ENCODE data around the gene SERINC5.

DNA sequence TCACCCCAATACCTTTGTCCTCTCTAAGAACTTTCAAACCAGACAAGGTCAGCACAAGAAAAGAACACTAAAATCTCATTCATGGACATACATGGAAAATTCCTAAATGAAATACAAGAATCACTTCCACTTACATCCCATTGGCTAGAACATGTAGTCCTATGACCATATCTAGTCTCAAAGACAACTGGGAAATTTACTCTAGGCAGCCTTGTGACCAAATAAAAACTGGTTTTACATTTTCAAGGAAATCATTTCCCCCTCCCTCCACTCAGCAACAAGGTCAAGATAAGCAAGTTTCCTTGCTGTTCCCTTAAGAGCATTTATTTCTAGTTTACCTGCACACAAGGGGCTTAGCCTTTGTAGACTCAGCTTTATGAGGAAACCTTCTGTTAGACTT lies 20.3 kb upstream of the SERINC5 start:
- TF ChIP-seq EZH2phosphoT487 (IDR thresholded peaks at IDR 0.05; ENCODE audit: insufficient read depth, low read depth), result no peak
- TF ChIP-seq EZH2 (IDR thresholded peaks at IDR 0.05; ENCODE audit: insufficient read depth, poor library complexity, severe bottlenecking), result no peak
